HG03571 (cell line): Measurements from ENCODE around the gene FRMPD4.

Experiments used
- ATAC-seq: cut with Tn5 transposase; IDR thresholded peaks from one replicate; pipeline ENCODE4 v1.9.1; 2021; ENCODE audit not compliant: unreplicated experiment

The FRMPD4 gene

GRCh38 chrX:12423346-12423745 lies 285.1 kb downstream of the FRMPD4 start:
- ATAC-seq: no peak

- ATAC-seq: no peak
Observed at GRCh38 chrX:12425496-12425895, 287.2 kb downstream of the FRMPD4 start.

- no peak for ATAC-seq
Observed at GRCh38 chrX:12426420-12426819, 288.1 kb downstream of the FRMPD4 start.

GRCh38 chrX:12434493-12434892 lies 296.2 kb downstream of the FRMPD4 start:
- no peak for ATAC-seq

DNA sequence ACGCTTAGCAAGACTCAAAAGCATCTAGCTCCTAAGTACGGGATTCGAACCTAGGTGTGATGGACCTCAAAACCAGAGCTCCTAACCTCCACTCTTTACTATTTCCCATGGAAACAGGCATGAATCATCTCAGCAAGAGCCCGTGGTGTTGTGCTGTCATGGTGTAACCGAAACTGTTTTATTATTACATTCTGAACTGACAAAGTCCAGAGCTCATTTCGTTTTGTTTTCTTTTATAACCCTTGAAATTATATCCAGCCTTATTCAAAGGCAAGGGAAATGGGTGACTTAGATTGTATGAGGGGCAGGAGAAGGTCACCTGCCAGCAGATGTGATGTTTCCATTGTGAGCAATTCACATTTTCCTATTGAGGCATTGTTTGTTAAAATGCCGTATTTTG lies 301.1 kb downstream of the FRMPD4 start:
- ATAC-seq: no peak

DNA sequence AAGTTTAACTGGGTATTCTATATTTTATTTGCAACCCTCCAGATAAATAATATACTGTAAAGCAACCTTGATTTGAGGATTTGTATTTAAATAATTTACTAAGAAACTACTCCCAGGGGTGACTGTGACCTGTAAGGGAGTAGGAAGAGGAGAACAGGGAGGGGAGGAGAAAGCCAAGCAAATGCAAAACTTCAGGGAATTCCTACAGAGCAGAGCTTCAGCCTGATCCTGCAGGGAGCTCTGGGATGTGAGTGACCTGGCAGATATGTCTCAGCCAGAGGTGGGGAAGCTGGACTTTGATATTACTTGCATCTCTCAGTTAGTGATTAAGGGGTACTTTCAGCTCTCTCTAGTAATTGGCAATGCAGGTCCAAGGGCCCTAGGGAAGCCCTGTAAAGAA lies 302.0 kb downstream of the FRMPD4 start:
- ATAC-seq: no peak

GRCh38 chrX:12441381-12442128 lies 303.3 kb downstream of the FRMPD4 start:
- ATAC-seq: no peak

- ATAC-seq: peak; percentile 70
Observed at GRCh38 chrX:12443534-12444098, 305.3 kb downstream of the FRMPD4 start.

GRCh38 chrX:12446342-12447075 lies 308.2 kb downstream of the FRMPD4 start:
- ATAC-seq: no peak

- no peak for ATAC-seq
Observed at GRCh38 chrX:12447448-12448064, 309.3 kb downstream of the FRMPD4 start.

GRCh38 chrX:12452268-12452667 lies 314.0 kb downstream of the FRMPD4 start:
- ATAC-seq: no peak

GRCh38 chrX:12460929-12461328 lies 322.7 kb downstream of the FRMPD4 start:
- no peak for ATAC-seq

DNA sequence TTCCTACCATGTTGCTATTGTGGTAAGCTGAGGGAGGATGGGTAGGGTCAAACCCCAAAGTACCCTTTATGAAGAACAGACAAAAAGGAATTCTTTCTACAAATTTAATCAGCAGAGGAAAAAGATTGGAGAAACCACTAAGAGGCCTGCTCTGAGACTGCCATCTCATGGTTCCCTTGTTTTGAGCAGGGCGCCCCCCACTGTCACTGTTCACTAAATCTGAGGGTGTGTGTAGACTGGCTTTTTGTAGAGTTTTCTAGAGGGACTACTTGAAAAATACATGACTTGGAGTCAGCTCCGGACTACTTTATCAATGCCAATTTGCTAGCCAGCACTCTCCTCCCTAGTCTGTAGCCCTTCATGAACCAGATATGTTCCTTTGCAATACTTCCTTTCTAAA lies 324.8 kb downstream of the FRMPD4 start:
- ATAC-seq: no peak

DNA sequence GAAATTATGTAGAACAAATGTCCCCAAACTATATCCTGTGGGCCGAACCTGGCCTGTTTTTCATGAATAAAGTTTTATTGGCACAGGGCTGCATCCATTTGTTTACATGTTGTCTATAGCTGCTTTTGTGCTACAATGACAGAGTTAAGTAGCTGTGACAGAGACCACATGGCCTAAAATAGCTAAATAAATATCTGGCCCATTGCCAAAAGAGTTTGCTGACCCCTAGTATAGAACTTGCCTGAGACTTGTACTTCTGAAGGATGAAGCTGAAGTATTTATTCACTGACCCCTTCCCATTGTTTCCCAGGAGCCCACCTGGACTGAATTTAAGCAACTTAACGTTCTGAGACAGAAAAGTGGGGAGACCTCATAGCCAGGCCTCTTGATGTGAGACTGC lies 325.6 kb downstream of the FRMPD4 start:
- no peak for ATAC-seq

- no peak for ATAC-seq
Observed at GRCh38 chrX:12467321-12467720, 329.0 kb downstream of the FRMPD4 start.

GRCh38 chrX:12469296-12469695 lies 331.0 kb downstream of the FRMPD4 start:
- ATAC-seq: no peak

- no peak for ATAC-seq
Observed at GRCh38 chrX:12471061-12471460, 332.8 kb downstream of the FRMPD4 start.

- ATAC-seq: no peak
Observed at GRCh38 chrX:12480956-12481355, 342.7 kb downstream of the FRMPD4 start.

DNA sequence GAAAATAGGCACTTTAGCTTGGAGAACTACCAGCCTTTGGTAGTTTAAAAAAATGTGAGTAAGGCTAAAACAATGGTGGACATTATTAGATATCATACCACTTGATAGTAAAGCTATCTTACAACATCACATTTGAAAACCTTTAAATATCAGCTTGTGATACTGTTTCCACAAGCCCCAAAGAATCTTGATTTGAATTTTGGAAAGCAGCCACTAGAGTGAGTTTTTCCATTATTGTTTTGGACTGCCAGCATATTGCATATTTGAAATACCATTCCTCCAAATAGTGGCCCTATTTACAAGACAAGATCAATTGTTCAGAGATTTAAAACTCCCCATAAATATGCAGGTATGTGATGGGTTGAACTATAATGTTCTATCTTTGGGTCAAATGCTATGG lies 349.9 kb downstream of the FRMPD4 start:
- ATAC-seq: no peak

DNA sequence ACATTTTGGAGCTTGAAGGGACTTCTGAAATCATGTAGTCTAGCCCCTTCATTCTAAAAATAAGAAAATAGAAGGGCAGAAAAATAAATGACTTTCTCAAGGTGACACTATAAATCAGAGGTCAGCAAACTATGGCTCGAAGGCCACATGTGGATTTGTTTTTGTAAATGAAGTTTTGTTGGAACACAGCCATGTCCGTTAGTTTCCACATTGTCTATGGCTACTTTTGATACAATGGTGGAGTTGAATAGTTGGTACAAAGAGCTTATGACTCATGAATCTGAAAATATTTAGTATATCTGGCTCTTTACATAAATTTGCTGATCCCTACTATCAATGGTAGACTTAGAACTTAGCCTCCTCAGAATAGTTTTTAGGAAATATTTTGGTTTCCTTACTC lies 350.5 kb downstream of the FRMPD4 start:
- ATAC-seq: no peak

- ATAC-seq: no peak
Observed at GRCh38 chrX:12489341-12489740, 351.1 kb downstream of the FRMPD4 start.
